CD4-positive, alpha-beta T cell treated with Interferon gamma for 1 hour (primary cell): ENCODE results near the gene FYN.

Experiments
- DNase-seq: peaks from one replicate; pipeline ENCODE4 v3.0.0-alpha.2; 2020

Gene FYN

DNA sequence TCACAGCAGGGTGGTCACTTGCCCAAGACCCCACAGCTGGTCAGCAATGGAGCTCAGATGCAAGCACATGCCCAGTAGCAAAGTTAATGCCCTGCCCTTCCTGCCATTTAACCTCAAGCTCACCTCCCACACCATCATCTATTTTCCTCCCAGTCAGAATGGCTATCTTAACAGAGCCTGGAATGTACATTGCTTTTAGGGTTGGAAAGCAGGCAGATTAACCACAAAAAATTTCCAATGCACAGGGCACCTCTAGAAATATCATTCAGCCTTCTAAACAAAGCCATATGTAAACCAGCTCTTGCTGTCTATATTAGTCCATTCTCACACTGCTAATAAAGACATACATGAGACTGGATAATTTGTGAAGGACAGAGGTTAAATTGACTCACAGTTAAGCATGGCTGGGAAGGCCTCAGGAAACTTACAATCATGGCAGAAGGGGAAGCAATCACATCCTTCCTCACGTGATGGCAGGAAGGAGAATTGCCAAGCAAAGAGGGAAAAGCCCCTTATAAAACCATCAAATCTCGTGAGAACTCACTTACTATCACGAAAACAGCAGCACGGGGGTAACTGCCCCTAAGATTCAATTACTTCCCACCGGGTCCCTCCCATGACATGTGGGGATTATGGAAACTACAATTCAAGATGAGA is 106.9 kb downstream of the FYN start:
- DNase-seq, result no peak

DNA sequence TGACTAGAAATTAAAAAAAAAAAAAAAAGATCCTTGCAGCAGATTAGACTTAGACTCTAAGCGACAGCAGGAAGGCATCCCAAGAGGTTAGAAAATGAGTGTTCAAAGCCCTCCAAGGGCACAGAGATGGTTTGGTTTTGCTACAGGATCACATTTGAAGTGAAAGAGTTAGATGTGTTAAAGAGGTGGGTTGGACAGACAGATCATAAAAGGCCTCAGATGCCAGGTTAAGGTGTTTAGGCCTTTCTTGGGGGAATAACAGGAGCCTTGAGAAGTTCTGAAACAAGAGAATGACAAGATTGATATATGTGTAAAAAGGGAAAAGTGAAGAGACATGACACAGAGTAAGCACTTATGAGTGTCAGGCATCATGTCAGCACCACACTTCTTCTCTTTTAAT is 107.5 kb downstream of the FYN start:
- DNase-seq, result no peak

DNA sequence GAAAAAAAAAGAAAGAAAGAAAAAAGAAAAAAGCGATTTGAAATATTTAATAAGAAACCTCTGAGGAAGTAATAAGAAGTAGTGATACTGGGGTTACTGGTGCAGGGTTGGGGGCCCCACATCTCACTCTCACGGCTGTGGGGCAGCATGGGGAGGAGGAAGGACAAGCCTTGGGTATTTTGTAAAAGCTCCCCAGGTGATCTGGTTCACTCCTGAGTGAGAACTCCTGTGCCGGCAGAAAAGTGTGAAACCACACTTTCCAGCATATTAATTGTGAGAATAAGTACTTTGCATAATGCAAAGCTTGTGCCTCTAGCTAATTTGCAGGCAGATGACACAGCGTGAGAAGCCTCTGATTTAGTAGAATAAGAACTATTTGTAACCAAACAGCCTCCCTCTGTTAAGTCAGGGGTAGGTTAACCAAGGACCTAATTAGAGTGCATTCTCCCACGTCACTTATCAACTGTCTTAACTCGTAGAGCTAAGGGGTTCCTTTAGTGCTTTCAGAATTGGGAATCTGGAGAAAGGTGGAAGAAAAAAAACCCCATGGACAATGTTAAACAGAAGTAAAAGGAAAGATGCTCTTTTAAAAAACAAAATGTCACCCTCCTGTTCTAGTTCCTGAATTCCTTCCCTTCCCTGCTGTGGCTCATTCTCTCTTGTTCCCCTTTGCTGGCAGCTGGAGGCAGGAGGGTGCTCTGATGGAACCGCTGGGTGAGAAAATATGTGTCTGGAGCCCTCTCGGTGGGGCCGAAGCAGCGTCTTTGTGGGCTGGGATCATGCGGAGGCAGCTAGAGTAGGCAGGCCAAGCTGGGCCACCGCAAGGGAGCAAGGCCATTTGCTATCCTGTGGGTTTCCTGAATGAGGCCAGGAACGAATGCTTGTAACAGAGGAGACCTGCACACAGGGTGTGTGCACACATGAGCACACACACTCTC is 108.7 kb downstream of the FYN start:
- peak; percentile 43 for DNase-seq

DNA sequence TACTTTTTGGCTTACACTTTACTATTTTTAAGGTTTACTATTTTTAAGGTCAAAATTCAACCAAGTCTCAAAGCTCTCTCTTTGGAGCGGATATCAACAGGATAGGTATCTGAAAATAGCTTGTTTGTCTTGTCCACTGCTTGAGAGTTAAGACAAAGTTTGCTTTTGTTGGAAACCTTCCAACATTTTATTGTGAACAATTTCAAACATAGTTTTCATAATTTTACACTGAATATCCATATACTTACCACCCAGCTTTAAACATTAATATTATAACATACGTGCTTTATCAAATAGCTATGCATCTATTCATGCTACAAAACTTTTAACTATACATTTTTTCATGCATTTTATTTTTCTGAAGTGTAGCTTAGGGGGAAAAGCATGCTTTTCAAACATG is 109.9 kb downstream of the FYN start:
- no peak for DNase-seq

DNA sequence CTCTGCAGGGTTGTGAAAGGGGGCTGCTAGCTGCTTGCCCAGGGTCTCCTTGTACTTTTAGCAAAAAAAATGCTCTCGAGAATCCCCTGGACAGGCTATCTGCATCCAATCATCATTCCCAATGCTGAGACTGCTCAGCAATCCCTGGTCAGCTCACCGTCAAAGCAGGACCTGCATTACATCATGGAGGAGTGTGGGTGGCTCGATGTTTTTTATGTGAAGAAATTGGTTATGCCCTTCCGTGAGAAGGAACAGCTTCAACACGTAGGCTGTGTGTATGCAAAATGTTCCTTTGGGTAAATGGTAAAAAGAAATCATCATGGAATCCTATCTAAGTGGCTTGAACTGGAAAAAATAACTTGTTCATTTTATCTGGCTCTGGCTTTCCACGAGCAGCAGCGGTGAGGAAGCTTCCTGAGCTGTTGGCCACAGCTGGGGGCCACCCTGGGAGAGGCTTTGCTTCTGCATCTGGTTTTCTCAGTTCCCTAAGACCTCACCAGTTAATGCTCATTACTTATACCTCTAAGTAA is 111.4 kb downstream of the FYN start:
- DNase-seq, result no peak

DNA sequence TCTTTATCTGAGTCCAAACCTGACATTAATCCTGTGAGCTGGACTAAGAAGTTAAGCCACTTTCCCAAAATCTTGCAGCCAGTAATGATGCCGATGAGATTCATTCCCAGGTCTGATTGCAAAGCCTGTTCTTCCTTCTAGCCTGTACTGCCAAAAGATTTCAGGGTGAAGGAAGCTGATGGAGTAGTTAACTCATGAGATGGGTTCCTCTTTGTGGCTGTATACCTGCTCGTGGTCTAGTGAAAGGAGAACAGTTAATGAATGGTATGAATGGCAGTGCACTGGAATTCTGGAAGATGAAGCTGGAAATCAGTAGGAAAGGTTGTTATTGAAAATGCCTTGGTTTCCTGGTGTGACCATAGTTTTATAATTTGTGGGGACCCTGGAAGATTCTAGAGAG is 112.0 kb downstream of the FYN start:
- DNase-seq, result no peak

DNA sequence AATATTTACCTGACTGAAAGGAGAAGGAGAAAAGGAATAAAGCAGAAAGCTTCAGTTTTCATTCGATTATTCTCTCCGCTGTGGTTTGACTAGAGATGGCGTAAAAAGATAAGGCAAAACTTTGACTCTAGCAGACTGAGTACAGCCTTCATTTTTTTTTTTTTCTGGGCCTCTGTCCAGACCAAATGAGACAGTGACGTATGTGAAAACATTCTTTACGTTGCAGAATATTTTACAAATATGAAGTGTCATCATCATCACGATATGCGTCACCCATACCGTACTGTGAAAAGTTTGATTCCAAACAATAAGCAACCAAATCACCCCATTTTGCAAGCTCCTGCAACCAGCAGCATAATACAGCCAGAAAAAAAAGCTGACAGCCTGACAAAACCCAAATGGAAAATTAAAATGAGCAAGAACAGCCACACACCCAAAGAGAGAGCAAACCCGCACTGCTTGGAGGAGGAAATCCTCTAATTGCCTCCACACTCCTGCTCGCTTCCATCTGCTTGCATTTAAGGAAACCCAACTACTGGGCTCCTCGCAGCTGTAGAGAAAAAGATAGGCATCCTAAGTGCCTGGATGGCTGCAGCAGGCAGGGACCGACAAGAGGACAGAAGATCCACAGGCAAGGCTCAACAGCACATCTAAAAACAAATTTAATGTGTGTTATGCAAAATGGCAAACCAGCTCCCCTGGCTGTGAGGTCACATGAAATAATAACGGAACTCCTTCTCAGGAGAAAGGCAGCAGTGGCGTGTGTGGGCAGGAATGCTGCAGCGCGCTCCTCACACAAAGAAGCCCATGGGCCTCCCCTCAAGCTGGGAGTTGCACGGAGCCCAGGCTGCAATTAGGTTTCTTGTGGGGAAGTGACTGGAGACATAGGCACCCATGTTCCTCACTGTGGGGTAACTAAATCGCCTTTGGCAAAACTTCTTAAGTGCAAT is 113.1 kb downstream of the FYN start:
- peak; percentile 48 for DNase-seq

DNA sequence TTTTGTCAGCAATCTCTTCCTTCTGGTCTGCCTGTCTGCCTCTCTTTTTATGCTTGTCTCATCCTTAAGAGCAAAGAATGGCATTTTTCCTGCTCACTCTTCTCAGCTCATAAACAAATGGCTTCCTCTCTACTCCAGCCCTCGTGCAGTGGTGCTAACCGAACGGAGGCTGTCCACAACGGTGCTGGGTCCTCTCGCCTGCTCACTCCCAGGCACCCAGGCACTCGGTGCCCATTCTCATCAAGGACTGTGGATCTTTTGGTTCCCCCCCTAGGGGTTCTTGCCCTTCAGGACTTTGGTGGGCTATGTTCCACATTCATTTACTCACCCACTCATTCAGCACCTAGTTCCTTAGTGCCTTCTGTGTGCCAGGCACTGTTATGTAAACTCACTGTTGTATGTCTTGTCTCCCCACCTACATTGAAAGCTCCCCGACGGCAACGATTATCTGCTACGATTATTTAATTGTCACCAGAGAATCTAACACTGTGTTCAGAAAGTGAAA is 113.9 kb downstream of the FYN start:
- DNase-seq, result peak; percentile 25

DNA sequence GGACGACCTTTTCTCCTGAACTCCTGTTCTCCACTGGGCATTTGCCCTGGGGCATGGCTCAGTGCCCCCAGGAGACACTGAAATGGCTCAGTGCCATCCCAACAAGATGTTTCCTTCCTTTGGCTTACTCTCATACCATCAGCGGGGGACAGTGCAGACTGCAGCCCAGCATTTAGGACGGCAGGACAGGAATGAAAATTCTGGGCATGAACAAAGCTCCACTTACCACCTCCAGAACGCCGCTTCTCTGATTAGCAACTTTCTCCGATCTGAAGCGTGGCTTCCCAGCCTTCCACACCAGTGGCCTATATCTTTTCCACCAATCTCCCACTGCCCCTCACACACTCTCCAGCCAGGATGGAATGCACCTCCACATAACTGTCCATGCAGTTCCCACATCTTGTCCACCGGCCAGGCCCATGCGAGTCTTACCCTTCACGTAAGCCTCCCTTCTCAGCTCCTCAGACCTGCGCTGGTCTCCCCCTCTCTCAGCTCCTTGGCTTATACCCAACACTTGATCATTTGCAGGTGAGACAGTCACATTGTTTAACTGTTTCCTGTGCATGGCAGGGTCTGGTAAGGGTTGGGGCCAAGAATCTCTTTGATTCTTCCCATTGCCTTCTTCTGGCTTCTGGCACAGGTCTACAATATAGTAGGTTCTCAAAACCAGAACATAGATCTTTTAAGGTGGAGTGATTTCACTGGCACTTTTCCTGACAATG is 114.5 kb downstream of the FYN start:
- peak; percentile 49 for DNase-seq

DNA sequence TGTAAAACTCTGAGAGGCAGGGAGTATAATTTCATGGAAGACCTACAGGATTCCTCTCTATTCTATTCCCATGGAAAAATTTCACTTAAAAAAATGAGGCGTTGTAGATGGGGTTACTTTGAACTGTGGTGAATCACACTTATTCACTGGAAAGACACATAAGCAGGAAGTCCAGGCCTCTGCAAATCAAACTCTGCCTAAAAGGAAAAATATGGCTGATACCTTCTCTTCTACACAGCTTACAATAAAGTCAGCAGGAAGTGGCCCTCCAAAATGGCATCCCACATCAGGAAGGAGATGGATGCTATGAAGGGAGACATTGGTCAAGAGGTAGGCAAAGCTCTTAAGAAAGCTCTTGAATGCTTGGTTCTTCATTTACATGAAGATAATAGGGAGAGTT is 115.9 kb downstream of the FYN start:
- DNase-seq, result no peak

DNA sequence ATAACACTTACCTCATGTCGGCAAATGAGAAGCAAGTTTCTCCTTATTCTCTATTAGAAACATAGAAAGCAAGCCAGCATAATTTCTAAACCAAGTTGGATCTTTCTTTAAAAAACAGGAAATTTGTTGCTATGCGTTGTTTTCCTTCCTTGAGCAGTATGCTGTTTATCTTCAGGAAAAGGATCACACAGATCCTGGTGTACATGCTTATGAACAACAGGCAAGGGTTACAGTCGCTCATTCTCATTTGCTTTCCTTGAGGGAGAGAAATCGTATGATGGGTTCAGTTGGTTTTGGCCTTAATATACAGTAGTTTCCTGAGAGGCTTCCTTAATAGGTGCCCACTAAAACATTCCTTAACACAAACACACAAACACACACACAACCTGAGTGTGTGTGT is 118.8 kb downstream of the FYN start:
- DNase-seq, result no peak

DNA sequence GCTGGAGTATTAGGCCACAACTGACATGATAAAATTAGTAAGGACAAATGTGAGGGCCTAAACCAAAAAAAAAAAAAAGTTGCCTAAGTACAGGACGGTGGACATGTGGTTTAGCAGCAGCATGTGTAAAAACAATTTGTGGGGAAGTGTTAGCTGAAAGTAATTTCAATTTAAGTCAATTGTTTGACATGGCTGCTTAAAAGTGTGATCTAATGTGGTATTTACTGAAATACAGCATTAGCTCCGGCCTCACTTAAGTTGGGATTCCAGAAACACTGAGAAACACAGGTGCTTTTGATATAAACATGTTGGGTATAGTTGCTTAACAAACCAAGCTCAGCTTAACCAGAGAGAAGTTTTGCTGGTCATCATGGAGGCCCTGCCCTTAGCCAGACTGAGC is 119.7 kb downstream of the FYN start:
- DNase-seq, result no peak

DNA sequence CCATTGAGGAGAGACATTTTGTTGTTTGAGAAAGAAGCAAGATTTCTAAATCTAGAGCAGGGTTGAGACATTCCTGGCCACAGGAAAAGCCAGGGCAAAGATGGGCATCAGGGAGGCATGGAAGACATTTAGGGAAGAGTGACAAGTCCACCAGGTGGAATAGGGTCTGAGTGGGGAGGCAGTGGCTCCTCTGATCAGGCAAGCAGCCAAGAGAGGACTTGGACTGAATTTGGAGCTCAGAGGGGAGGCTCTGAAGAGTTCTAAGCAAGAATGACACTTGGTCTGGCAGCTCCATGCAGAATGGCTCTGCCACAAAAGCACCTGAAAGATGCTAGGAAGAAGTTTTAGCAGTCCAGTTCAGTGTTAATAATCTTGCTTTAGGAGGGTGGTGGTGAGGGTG is 120.8 kb downstream of the FYN start:
- no peak for DNase-seq

DNA sequence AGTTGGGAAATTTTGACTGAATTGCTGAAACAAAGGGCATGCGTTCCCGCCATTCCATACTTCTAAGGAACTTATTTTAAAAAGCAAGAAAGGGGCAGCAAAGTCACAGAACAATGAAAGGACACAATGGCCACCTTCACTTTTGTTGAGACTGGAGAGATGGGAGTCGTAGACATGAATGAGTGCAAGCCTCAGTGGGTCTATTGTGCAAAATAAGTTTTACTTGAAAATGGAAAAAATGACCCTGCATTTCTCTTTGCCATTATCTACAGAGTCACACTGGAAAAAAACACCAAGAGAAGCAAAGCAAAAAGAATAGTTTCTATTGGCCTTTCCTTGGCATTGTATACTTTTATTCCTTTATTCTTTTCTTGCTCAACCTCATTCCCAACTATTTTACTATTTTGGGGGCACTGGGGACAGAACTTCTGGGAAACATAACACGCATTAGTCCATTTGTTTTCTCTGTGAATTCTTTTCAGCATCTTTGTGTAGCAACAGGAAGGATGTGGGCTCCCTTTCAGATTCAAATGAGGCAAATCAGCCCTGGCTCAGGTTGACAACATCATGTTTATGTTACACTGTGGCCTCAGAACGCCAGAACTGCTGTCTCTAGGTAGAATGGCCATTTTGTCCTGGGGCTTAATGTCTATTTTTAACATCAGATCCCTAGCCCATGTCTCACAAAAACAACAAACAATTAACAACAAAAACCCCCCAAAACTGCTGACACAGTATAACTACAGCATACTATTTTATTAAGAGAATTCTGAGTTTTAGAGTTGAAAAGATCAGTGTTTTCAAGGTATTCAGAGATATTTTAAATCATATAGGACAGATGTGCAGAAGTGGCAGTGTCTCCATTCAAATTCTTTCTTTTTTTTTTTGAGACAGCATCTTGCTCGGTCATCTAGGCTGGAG is 122.2 kb downstream of the FYN start:
- peak; percentile 74 for DNase-seq

DNA sequence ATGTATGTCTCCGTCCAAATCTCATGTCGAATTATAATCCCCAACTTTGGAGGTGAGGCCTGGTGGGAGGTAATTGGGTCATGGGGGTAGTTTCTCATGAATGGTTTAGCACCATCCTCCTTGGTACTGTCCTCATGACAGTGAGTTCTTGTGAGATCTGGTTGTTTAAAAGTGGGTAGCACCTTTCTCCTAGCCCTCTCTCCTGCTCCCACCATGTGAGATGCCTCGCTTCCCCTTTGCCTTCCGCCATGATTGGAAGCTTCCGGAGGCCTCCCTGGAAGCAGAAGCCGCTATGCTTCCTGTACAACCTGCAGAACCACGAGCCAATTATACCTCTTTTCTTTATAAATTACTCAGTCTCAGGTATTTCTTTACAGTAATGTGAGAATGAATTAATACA is 123.1 kb downstream of the FYN start:
- no peak for DNase-seq

DNA sequence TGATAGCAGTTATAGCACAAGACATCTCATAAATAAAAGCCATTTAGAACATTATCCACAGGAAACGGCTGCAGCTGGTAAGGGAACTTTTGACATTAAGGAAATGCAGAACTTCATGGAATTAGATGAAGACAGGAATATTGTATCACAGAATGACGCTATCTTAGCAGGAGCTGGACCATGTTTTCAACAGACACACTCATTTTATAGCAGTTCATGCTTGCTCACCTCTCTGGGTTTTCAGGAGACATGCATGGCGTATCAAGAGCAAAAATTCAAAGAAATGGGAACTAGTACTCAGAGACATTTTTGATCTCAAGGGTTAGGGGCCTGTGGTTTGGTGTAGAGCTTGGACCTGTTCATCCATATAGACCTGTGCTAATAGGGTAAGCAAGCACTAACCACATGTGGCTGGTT is 125.0 kb downstream of the FYN start:
- DNase-seq, result no peak

DNA sequence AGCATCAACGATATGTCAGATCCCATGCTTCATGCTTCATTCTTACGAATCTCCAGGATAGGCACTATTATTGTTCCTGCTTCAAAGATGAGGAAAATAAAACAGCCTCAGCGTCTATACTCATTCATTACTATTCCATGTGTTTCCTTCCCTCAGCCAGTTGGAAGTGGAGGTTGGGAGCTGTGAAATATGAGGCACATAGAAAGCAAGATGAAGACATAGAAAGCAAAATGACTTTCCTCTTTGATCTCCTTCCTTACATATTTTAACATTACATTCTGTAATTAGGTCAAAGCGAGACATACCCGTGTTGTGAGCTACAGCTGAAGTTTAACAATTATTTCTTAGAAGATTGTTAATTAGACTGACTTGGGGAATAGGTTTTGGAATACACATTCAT is 125.4 kb downstream of the FYN start:
- no peak for DNase-seq

DNA sequence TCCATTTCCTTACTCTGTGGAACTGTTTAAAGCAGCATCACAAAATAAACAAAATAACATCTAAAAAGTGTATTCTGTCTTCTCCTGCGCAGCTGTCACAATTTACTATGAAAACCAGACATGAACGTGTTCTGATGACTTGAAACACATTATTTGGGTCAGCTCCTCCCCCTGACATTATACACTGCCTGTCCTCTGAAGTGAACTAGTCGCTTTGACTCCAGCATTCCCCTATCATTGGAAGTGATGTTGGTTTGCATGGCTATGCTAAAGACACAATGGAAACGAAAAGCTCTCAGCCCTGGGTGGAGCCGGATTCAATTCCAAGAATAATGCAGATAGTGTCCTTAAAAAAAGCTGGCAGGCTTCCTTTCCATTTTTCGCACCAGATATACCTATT is 125.9 kb downstream of the FYN start:
- DNase-seq, result no peak

DNA sequence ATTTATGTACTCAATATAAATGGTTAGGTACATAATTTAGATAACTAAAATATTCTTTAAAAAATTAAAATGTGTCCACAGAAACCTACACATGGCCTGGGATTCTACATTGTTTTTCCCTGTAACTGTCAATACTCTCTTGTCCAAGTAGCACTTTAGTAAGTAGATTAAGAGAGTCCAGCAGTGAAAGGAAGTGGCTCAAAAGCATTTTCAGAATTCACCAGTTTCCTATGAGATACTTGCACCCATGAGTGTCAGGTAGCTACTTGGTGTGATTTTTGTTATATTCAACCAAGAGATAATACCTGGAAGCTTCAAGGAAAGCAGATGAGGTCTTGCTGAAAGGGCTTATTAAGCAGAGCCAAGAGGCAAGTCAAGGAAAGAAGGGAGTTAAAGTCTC is 126.3 kb downstream of the FYN start:
- DNase-seq, result no peak

DNA sequence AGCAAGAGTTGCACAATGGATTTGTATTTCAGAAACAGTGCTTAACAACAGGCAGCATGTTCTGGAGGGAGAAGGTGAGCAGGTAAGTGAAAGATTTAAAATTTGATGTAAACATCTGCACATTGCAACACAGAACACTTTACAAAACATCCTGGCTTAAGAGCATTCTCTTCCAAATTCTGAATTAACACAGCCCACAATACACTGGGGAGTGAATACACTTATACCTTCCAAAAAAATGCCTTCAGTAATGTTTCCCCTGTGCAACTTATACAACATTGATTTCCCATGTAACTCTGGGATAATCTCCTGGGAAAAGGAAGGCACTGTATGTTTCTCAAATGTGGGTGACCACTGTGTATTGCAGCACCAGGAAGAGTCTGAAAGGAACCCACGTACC is 127.6 kb downstream of the FYN start:
- no peak for DNase-seq

DNA sequence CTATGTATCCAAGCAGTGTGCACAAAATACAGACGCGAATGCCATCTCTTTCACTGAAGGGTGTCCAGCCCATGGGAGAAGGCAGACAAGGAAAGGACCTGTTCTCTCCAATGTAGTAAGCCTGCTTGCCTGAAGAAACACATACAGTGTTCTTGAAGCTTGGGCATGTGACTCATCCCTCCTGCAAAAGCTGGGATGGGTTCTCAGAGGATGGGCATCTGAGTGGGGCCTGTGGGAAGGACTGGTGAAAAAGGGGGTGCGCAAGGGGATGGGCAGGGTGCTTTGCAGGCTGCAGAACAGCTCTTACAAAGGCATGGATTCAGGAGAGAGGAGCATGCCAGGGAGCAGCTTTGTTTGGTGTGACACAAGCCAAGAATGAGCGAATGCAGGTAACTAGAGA is 128.1 kb downstream of the FYN start:
- DNase-seq, result no peak
